OCI-LY1 (cell line): Measurements from ENCODE around the gene CDK5RAP3.

Source experiments
- H2AFZ ChIP-seq: fragments of 200-600 bp; sonication (generic), shearing (Covaris generic); 2 replicates; pipeline ENCODE4 v1.6.0; 2014; ENCODE audit warnings: antibody characterized with exemption, mild to moderate bottlenecking, low read length
- H3F3A ChIP-seq: fragments of 200-600 bp; sonication (generic), shearing (Covaris generic); 2 replicates; pipeline ENCODE4 v1.6.0; 2014; ENCODE audit warnings: mild to moderate bottlenecking, antibody characterized with exemption, low read length, moderate library complexity; ENCODE audit not compliant: insufficient read depth
- H3K27ac ChIP-seq: fragments of 200-600 bp; sonication (generic); 2 replicates; pipeline ENCODE4 v1.5.1; 2014; ENCODE audit warnings: low read length, mixed run types, mild to moderate bottlenecking, low read depth; ENCODE audit not compliant: poor library complexity, severe bottlenecking
- H3K27me3 ChIP-seq: fragments of 200-600 bp; sonication (generic); 2 replicates; pipeline ENCODE4 v1.6.0; 2014; ENCODE audit warnings: antibody characterized with exemption, mild to moderate bottlenecking, low read length, moderate library complexity; ENCODE audit not compliant: insufficient read depth
- H3K36me3 ChIP-seq: fragments of 200-600 bp; sonication (generic); 2 replicates; pipeline ENCODE4 v1.6.1; 2014; ENCODE audit warnings: mild to moderate bottlenecking, antibody characterized with exemption, low read length, moderate library complexity, mixed read lengths; ENCODE audit not compliant: insufficient read depth
- H3K4me1 ChIP-seq: fragments of 200-600 bp; sonication (generic); 2 replicates; pipeline ENCODE4 v1.5.1; 2014; ENCODE audit warnings: mild to moderate bottlenecking, low read length, moderate library complexity; ENCODE audit not compliant: insufficient read depth, severe bottlenecking
- H3K4me2 ChIP-seq: fragments of 200-600 bp; sonication (generic), shearing (Covaris generic); 2 replicates; pipeline ENCODE4 v1.6.1; 2014; ENCODE audit warnings: low read length
- H3K4me3 ChIP-seq: fragments of 200-600 bp; sonication (generic); 2 replicates; pipeline ENCODE4 v1.5.1; 2014; ENCODE audit warnings: low read length, low read depth, mild to moderate bottlenecking, mixed read lengths; ENCODE audit not compliant: poor library complexity, severe bottlenecking
- H3K79me2 ChIP-seq: fragments of 200-600 bp; shearing (Covaris generic); 2 replicates; pipeline ENCODE4 v1.6.1; 2016; ENCODE audit warnings: mixed run types, low read length, mixed read lengths; ENCODE audit not compliant: insufficient read depth
- H3K9ac ChIP-seq: fragments of 200-600 bp; sonication (generic), shearing (Covaris generic); 2 replicates; pipeline ENCODE4 v1.6.1; 2014; ENCODE audit warnings: mild to moderate bottlenecking, low read length, mixed read lengths
- H3K9me2 ChIP-seq: fragments of 200-600 bp; sonication (generic), shearing (Covaris generic); 2 replicates; pipeline ENCODE4 v1.6.1; 2014; ENCODE audit warnings: low read depth, mild to moderate bottlenecking, low read length, mixed read lengths
- H3K9me3 ChIP-seq: fragments of 200-600 bp; shearing (Covaris generic); 2 replicates; pipeline ENCODE4 v1.6.1; 2014; ENCODE audit warnings: low read length, mixed read lengths
- H4K20me1 ChIP-seq: fragments of 200-600 bp; sonication (generic), shearing (Covaris generic); 2 replicates; pipeline ENCODE4 v1.6.0; 2016; ENCODE audit warnings: mild to moderate bottlenecking, low read length; ENCODE audit not compliant: insufficient read depth
- CTCF ChIP-seq: fragments of 200-600 bp; sonication (generic), shearing (Covaris generic); IDR thresholded peaks from 2 replicates; pipeline ENCODE4 v1.5.1; 2017; ENCODE audit warnings: mild to moderate bottlenecking, antibody characterized with exemption, low read length, moderate library complexity, mixed read lengths
- EZH2 ChIP-seq: fragments of 200-600 bp; sonication (generic), shearing (Covaris generic); IDR thresholded peaks from 2 replicates; pipeline ENCODE4 v1.8.0; 2017; ENCODE audit warnings: borderline replicate concordance, mixed run types, mild to moderate bottlenecking, antibody characterized with exemption, low read length, moderate library complexity, mixed read lengths

The CDK5RAP3 gene

DNA sequence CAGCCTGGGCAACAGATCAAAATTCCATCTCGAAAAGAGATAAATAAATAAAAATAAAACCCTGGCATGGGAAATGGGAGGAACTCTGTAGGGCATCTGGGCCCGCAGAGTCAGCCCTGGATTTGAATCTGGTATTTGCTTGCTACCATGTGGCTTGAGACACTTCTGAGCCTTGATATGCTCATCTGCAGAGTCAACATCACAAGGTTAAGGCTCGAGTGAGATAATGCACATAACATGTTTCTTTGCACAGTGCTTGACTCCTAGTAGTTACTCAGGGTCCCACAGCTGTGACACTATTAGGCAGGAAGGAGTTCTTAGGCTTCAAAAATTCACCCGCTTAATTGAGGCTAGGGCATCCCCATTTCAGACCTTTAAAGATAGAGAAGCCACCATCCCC lies 21.3 kb downstream of the CDK5RAP3 start:
- TF ChIP-seq EZH2, result no peak
- TF ChIP-seq CTCF, result no peak
- H3K36me3 ChIP-seq, result no peaks in the 10 kb centered on the region
- H3K27me3 ChIP-seq, result no peaks in the 10 kb centered on the region; the same call in 1 of the 2 replicates
- H3K4me2 ChIP-seq, result no peak overlapping the region
- H3K9me2 ChIP-seq, result no peaks in the 10 kb centered on the region
- H3K9me3 ChIP-seq, result no peaks in the 10 kb centered on the region
- no peak overlapping the region for H3K4me3 ChIP-seq
- H3K79me2 ChIP-seq, result no peaks in the 10 kb centered on the region
- no peak overlapping the region for H3K9ac ChIP-seq
- no peaks in the 10 kb centered on the region for H3F3A ChIP-seq
- H2AFZ ChIP-seq, result no peak overlapping the region
- no peak overlapping the region for H3K27ac ChIP-seq
- no peaks in the 10 kb centered on the region for H3K4me1 ChIP-seq
- H4K20me1 ChIP-seq, result no peaks in the 10 kb centered on the region

- H3F3A ChIP-seq, result no peaks in the 10 kb centered on the region
- H3K27ac ChIP-seq, result no peak overlapping the region
- H4K20me1 ChIP-seq, result no peaks in the 10 kb centered on the region
- no peaks in the 10 kb centered on the region for H3K36me3 ChIP-seq
- H3K27me3 ChIP-seq, result no peaks in the 10 kb centered on the region; the same call in 1 of the 2 replicates
- no peaks in the 10 kb centered on the region for H3K9me3 ChIP-seq
- no peak overlapping the region for H3K4me2 ChIP-seq
- no peak overlapping the region for H3K4me3 ChIP-seq
- TF ChIP-seq EZH2, result no peak
- TF ChIP-seq CTCF, result no peak
- no peak overlapping the region for H2AFZ ChIP-seq
- no peaks in the 10 kb centered on the region for H3K4me1 ChIP-seq
- H3K79me2 ChIP-seq, result no peaks in the 10 kb centered on the region
- no peak overlapping the region for H3K9ac ChIP-seq
- H3K9me2 ChIP-seq, result no peaks in the 10 kb centered on the region
Measured at GRCh38 chr17:47993031-47993564, 22.2 kb downstream of the CDK5RAP3 start.

GRCh38 chr17:47993964-47994363 lies 23.1 kb downstream of the CDK5RAP3 start:
- no peak overlapping the region for H3K4me2 ChIP-seq

More at GRCh38 chr17:47993964-47994363, 23.1 kb downstream of the CDK5RAP3 start:
- no peak overlapping the region for H3K27ac ChIP-seq
- no peaks in the 10 kb centered on the region for H3K9me2 ChIP-seq
- H3K9ac ChIP-seq, result no peak overlapping the region
- H3K4me3 ChIP-seq, result no peak overlapping the region
- H4K20me1 ChIP-seq, result no peaks in the 10 kb centered on the region
- H2AFZ ChIP-seq, result no peak overlapping the region
- H3F3A ChIP-seq, result no peaks in the 10 kb centered on the region
- H3K9me3 ChIP-seq, result no peaks in the 10 kb centered on the region
- H3K79me2 ChIP-seq, result no peaks in the 10 kb centered on the region
- H3K27me3 ChIP-seq, result no peaks in the 10 kb centered on the region; the same call in 1 of the 2 replicates
- TF ChIP-seq EZH2, result no peak
- no peak for TF ChIP-seq CTCF
- H3K4me1 ChIP-seq, result no peaks in the 10 kb centered on the region
- no peaks in the 10 kb centered on the region for H3K36me3 ChIP-seq
